ENCODE measurements around the gene NAT14.

Gene NAT14

DNA sequence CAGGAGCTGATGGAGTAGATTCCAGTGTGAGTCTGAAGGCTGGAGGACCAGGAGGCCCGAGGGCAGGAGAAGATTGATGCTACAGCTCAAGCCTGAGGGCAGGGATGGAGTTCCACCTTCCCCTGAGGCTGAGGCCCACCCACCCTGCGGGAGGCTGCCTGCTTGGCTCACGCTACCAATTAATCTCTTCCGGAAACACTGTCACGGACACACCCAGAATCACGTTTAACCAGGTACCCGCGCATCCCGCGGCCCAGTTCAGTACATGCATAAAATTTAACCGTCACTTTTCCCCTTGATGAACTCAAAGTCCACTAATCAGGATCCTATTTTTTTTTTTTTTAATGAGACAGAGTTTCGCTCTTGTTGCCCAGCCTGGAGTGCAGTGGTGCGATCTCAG, 13.7 kb upstream of the NAT14 start:
- H3K4me3 ChIP-seq (ENCODE audit: low read length): no peak overlapping the region
- DNase-seq (ENCODE audit: low read depth): no peak
- TF ChIP-seq, protein P1, sequence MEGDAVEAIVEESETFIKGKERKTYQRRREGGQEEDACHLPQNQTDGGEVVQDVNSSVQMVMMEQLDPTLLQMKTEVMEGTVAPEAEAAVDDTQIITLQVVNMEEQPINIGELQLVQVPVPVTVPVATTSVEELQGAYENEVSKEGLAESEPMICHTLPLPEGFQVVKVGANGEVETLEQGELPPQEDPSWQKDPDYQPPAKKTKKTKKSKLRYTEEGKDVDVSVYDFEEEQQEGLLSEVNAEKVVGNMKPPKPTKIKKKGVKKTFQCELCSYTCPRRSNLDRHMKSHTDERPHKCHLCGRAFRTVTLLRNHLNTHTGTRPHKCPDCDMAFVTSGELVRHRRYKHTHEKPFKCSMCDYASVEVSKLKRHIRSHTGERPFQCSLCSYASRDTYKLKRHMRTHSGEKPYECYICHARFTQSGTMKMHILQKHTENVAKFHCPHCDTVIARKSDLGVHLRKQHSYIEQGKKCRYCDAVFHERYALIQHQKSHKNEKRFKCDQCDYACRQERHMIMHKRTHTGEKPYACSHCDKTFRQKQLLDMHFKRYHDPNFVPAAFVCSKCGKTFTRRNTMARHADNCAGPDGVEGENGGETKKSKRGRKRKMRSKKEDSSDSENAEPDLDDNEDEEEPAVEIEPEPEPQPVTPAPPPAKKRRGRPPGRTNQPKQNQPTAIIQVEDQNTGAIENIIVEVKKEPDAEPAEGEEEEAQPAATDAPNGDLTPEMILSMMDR (conservative IDR thresholded peaks at IDR 0.05; ENCODE audit: low read length): no peak

DNA sequence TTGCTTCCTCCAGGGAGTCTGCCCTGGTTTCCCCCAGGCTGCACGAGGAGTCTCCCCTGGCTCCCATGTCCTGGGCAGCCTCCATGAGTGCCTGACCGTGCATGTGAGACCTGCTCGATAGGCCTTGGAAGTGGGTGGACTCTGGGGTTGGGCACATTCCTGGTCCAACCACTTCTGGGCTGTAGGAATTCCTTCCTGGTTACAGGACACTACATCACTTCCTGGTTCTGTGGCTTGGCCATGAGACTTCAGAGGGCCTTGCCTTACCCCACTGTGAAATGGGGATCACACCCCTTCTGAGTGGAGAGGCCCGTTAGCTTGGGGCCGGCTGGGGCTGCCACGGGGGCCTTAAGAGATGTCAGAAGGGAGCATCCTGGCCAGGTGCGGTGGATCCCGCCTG, 12.5 kb upstream of the NAT14 start:
- TF ChIP-seq, protein P1 (conservative IDR thresholded peaks at IDR 0.05; ENCODE audit: low read length): no peak
- no peak overlapping the region for H3K4me3 ChIP-seq (ENCODE audit: low read length)
- DNase-seq (ENCODE audit: low read depth): peak; percentile 86

DNA sequence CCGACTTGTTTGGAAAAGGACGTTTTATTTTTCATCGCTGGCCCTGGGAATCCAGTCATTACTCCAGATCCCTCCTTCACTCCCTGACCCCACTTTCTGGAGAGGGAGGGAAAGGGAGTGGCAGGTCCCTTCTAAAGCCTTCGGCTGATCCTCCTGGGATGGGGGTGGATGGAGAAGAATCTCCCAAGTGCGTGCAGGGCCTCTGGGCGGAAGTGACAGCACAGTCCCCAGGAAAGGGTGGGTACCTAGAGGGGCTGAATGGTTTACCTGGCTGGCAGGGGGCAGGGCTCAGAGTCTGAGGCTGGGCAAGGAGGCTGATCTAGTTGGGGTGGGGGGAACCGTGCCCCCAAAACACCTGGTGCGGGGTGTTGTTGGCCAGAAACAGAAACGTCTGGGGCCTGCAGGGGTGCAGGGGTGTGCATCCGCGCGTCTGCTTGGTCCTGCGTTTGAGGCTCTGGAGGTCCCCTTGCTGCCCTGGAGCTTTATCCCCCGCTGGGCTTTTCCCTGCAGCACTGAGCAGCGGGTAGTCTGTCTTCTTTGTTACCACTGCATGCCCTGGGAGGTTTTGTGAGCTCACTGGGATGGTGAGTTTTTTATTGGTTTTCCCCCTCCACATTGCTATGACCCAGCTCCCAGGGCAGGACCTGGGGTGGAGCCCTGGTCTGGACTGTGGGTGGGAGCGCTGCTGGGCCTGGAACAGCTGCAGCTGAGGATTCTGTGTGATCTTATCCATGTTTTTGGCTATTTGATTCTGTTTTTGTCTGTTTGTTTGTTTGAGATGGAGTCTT, 11.6 kb upstream of the NAT14 start:
- TF ChIP-seq, protein P1 (conservative IDR thresholded peaks at IDR 0.05; ENCODE audit: low read length): no peak
- no peak for DNase-seq (ENCODE audit: low read depth)
- no peak overlapping the region for H3K4me3 ChIP-seq (ENCODE audit: low read length)

DNA sequence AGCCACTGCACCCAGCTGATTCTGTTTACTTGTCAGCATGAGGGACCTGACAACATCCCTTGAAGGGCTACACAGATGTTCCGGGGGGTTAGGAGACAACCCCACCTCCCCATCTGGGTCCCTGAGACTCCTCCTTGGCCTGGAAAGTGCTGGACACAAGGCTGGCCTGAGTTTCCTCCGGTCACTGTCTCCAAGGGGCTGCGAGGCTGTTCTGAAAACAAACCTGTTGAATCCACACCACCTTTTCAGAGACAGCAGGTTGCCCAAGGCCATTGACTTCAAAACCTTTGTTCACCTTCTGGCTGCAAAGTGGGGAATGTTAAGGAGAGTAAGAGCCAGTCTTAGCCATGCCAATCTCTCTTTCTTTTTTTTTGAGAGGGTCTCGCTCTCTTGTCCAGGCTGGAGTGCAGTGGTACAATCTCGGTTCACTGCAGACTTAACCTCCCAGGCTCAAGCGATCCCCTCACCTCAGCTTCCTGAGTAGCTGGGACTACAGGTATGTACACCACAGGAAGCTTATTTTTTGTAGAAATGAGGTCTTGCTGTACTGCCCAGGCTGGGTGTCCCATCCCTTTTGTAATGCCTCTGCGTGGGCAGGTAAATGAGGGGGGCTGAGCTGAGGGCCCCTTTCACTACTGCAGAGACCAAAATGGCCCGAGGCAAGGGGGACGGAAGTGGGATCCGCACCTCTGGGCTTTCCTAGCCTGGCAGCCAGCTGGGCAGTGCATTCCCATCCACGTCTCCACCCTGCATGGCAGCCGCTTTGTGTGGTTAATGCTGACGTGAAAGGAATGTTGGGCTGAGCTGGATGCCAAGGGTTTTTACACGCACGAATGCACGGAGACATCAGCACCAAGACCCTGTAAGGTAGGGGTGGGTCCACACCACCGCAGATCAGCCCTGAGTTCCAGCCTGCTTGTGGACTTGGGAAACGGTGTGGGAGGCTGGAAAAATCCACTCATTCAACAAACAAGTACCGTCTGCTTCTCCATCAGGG, 10.4 kb upstream of the NAT14 start:
- H3K4me3 ChIP-seq (ENCODE audit: low read length): no peak overlapping the region
- DNase-seq (ENCODE audit: low read depth): peak; percentile 56
- TF ChIP-seq, protein P1 (conservative IDR thresholded peaks at IDR 0.05; ENCODE audit: low read length): no peak

DNA sequence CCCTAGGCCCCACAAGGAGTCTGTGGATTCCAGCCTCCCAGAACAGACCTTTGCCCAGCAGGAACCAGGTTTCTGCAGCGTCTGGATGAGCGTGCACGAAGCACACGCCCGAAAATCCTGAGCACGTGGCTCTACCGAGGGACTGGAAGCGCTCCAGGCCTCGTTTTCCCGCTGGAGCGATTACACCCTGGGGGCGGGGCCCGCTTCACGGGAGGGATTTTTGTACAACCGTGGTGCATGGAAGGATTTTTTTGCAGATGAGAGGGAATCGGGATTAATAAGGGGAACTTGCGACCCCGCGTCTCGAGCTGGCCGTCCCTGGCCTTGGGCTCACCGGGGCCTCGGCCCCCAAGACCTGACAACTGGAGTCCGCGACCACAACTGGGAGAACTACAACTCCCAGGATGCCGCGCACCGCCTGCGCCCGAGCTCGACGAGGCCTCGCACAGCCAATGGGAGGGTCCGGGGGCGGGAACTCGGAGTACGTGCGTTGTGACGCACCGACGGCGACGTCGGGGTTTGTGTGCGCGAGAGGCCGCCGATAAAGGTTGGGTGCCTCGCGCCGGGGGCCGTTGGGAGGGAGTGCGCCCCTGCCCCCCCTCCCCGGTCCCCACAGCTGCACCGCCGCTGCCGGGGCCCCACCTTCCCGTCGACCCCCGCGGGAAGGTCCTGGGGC, 8.8 kb upstream of the NAT14 start, which contains the start of gene ZNF628:
ZNF628 (plus strand) TSS at position 518 of the 676 bp plus-strand sequence. CDS start 3,294 bp downstream, outside the sequence.
- peak within 1 kb of the TSS; percentile 66 for H3K4me3 ChIP-seq (ENCODE audit: low read length)
- peak; percentile 97 for DNase-seq (ENCODE audit: low read depth)
- TF ChIP-seq, protein P1 (conservative IDR thresholded peaks at IDR 0.05; ENCODE audit: low read length): no peak

DNA sequence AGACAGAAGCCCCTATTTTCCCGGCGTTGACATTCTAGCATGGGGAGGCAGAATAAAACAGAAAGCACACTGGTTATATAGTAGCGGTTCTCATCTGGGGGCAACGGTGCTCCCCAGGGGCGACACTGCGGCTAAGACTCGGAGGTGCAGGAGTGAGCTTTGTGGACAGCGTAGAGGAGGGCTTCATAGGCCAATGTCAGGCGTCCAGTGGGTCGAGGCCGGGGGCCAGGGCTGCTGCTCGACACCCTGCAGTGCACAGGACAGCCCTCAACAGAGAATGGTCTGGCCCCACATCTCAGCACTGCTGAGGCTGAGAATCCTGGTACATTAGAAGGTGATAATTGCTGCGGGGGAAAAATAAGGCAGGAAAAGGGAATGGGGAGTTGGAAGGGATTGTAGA, 7.1 kb upstream of the NAT14 start:
- TF ChIP-seq, protein P1 (conservative IDR thresholded peaks at IDR 0.05; ENCODE audit: low read length): no peak
- H3K4me3 ChIP-seq (ENCODE audit: low read length): peak overlapping the region; percentile 66
- DNase-seq (ENCODE audit: low read depth): no peak

Data from AG10803 (cell line).